Liver (tissue), 9 donors: Measurements from ENCODE around the gene ARPC4. TPM values are rescaled to one million over a fixed set of nuclear protein-coding genes. Genes with fewer than 3 reads are reported as not detected.
A peak's percentile ranks its signal among the peaks of the same experiment; 100 is the strongest.

ENCODE experiments used
- DNase-seq: peaks from one replicate; pipeline ENCODE4 v3.0.0-alpha.2; 2017; ENCODE audit warnings: low spot score
- H3K27ac ChIP-seq, 2 donors: one replicate each; pipeline ENCODE4 v1.7.0; 2013; ENCODE audit warnings: inconsistent platforms in 2 of 2, low read length in 2 of 2, control low read depth in 1 of 2, low read depth in 1 of 2, mild to moderate bottlenecking in 1 of 2
- H3K27me3 ChIP-seq, 4 donors: one replicate each; pipeline versions ENCODE4 v1.6.1 to v1.7.0; 2013; ENCODE audit warnings: low read length in 3 of 4, inconsistent platforms in 1 of 4, mild to moderate bottlenecking in 1 of 4, moderate library complexity in 1 of 4; ENCODE audit not compliant: control insufficient read depth in 4 of 4, insufficient read depth in 4 of 4
- H3K36me3 ChIP-seq, 4 donors: one replicate each; pipeline versions ENCODE4 v1.6.1 to v1.7.0; 2013; ENCODE audit warnings: low read length in 3 of 4, mild to moderate bottlenecking in 3 of 4, low read depth in 1 of 4, moderate library complexity in 1 of 4; ENCODE audit not compliant: control insufficient read depth in 4 of 4, insufficient read depth in 3 of 4
- H3K4me1 ChIP-seq, 4 donors: one replicate each; pipeline versions ENCODE4 v1.6.1 to v1.7.0; 2013; ENCODE audit warnings: low read length in 3 of 4, mild to moderate bottlenecking in 3 of 4, moderate library complexity in 1 of 4; ENCODE audit not compliant: control insufficient read depth in 4 of 4, insufficient read depth in 4 of 4
- H3K4me3 ChIP-seq, 3 donors: one replicate each; pipeline versions ENCODE4 v1.6.1 to v1.7.0; 2013; ENCODE audit warnings: low read length in 3 of 3, control low read depth in 1 of 3, low read depth in 1 of 3, mild to moderate bottlenecking in 1 of 3
- H3K9ac ChIP-seq, 2 donors: one replicate each; pipeline ENCODE4 v1.7.0; 2013; ENCODE audit warnings: low read length in 2 of 2, mild to moderate bottlenecking in 2 of 2, moderate library complexity in 2 of 2, control low read depth in 1 of 2, low read depth in 1 of 2
- H3K9me3 ChIP-seq, 4 donors: one replicate each; pipeline versions ENCODE4 v1.6.1 to v1.7.0; 2013; ENCODE audit warnings: low read length in 3 of 4; ENCODE audit not compliant: control insufficient read depth in 4 of 4
- CTCF ChIP-seq: fragments of 150-350 bp; IDR thresholded peaks from 2 replicates; pipeline ENCODE4 v1.5.1; 2017; ENCODE audit warnings: improper control_type of control experiment, low read depth, low read length; ENCODE audit not compliant: missing input control
- EGR1 ChIP-seq, 2 donors: IDR thresholded peaks; 2 replicates each; pipeline ENCODE4 v1.6.1; 2016 to 2018; ENCODE audit warnings: antibody characterized with exemption in 2 of 2, low read depth in 2 of 2
- FOXA1 ChIP-seq: IDR thresholded peaks from 2 replicates; pipeline ENCODE4 v1.6.1; 2016; ENCODE audit warnings: antibody characterized with exemption
- FOXA2 ChIP-seq: IDR thresholded peaks from 2 replicates; pipeline ENCODE4 v1.6.1; 2016; ENCODE audit warnings: antibody characterized with exemption
- GABPA ChIP-seq, 2 donors: IDR thresholded peaks in 1 of 2; conservative IDR thresholded peaks in 1 of 2; 2 replicates each; pipeline ENCODE4 v1.6.1; 2016; ENCODE audit warnings: antibody characterized with exemption in 2 of 2, mild to moderate bottlenecking in 1 of 2, moderate library complexity in 1 of 2
- HNF4A ChIP-seq, 2 donors: conservative IDR thresholded peaks; 2 replicates each; pipeline ENCODE4 v1.6.1; 2016; ENCODE audit warnings: antibody characterized with exemption in 2 of 2, mild to moderate bottlenecking in 2 of 2
- HNF4G ChIP-seq: IDR thresholded peaks from 2 replicates; pipeline ENCODE4 v1.6.1; 2016; ENCODE audit warnings: antibody characterized with exemption
- JUND ChIP-seq, 2 donors: IDR thresholded peaks; 2 replicates each; pipeline ENCODE4 v1.6.1; 2016; ENCODE audit warnings: antibody characterized with exemption in 2 of 2
- MAX ChIP-seq: IDR thresholded peaks from 2 replicates; pipeline ENCODE4 v1.6.1; 2016; ENCODE audit warnings: antibody characterized with exemption
- NR2F2 ChIP-seq: IDR thresholded peaks from 2 replicates; pipeline ENCODE4 v1.6.1; 2016; ENCODE audit warnings: antibody characterized with exemption
- RAD21 ChIP-seq, 2 donors: IDR thresholded peaks; 2 replicates each; pipeline ENCODE4 v1.6.1; 2016; ENCODE audit warnings: antibody characterized with exemption in 2 of 2, mild to moderate bottlenecking in 2 of 2
- REST ChIP-seq: IDR thresholded peaks from 2 replicates; pipeline ENCODE4 v1.6.1; 2016; ENCODE audit warnings: antibody characterized with exemption, mild to moderate bottlenecking
- RXRA ChIP-seq, 2 donors: IDR thresholded peaks; 2 replicates each; pipeline ENCODE4 v1.6.1; 2017 to 2018; ENCODE audit warnings: antibody characterized with exemption in 2 of 2, mild to moderate bottlenecking in 1 of 2
- SP1 ChIP-seq: IDR thresholded peaks from 2 replicates; pipeline ENCODE4 v1.6.1; 2018; ENCODE audit warnings: antibody characterized with exemption, mild to moderate bottlenecking
- TAF1 ChIP-seq: conservative IDR thresholded peaks from 2 replicates; pipeline ENCODE4 v1.6.1; 2016; ENCODE audit warnings: antibody characterized with exemption, mild to moderate bottlenecking
- YY1 ChIP-seq: IDR thresholded peaks from 2 replicates; pipeline ENCODE4 v1.6.1; 2016; ENCODE audit warnings: antibody characterized with exemption, mild to moderate bottlenecking
- ZBTB33 ChIP-seq: IDR thresholded peaks from 2 replicates; pipeline ENCODE4 v1.6.1; 2016; ENCODE audit warnings: antibody characterized with exemption
- WGBS: extraction: QIAGEN DNeasy Blood & Tissue Kit; methylation state at CpG from one replicate; pipeline ENCODE4 v1.1.7; 2013; 5-methylcytosine and 5-hydroxymethylcytosine counted together
- polyA plus RNA-seq, 2 donors: library from polyadenylated mRNA; stranded (reverse) in 1 of 2; unstranded in 1 of 2; fragments of 200-250 nt in 1 of 2; fragments of >200 nt in 1 of 2; fragmentation: Nextera tagmentation in 1 of 2; extraction: Ambion mirVana in 1 of 2; gene quantifications; one replicate each; pipeline versions ENCODE4 v1.2.1 to v1.2.3, GENCODE V29; 2013 to 2015
- total RNA-seq, 2 donors: library from RNA; depleted of rRNA; stranded (reverse); fragments of >200 nt; gene quantifications; one replicate each; pipeline ENCODE4 v1.2.3, GENCODE V29; 2014
- donor health status: healthy.
- donor health status: healthy.
- donor health status: healthy.
- donor health status: healthy.
- donor health status: healthy.

Gene ARPC4
- total and polyA plus RNA-seq, 4 donors: 22.1 to 53.6 (median 52.5) TPM

- Histone ChIP-seq H3K9ac (no peak overlapping the region), H3K9me3 (no peaks in the 10 kb centered on the region), H3K4me3 (no peak overlapping the region), H3K36me3 (peaks cover 10 to 36% (median 33%) of the 10 kb centered on the region in 4 donors), H3K27ac (peak overlapping the region in 1 of 2 donors; percentile 82), H3K4me1 (peaks cover 0 to 13% (median 7%) of the 10 kb centered on the region in 4 donors), H3K27me3 (no peaks in the 10 kb centered on the region)
- no peak for DNase-seq
- WGBS: 79% methylated on average over 7 of the region's 7 CpGs
- TF ChIP-seq RAD21 (IDR thresholded peaks at IDR 0.05) (peak in 1 of 2 donors; percentile 32), MAX (no peak)
Observed at GRCh38 chr3:9808345-9809037, 15.6 kb downstream of the ARPC4 start.

- whole genome bisulfite sequencing: 87% methylated on average over 4 of the region's 4 CpGs
- Histone ChIP-seq H3K4me1 (peaks cover 0 to 13% (median 7%) of the 10 kb centered on the region in 4 donors), H3K9me3 (no peaks in the 10 kb centered on the region), H3K36me3 (peaks cover 8 to 28% (median 25%) of the 10 kb centered on the region in 4 donors), H3K27ac (peak overlapping the region; percentile 80 to 82), H3K9ac (no peak overlapping the region), H3K4me3 (peak overlapping the region in 2 of 3 donors; percentile 72 to 74), H3K27me3 (no peaks in the 10 kb centered on the region)
- DNase-seq: no peak
- TF ChIP-seq RXRA (IDR thresholded peaks at IDR 0.05) (no peak), NR2F2 (no peak), MAX (no peak), REST (no peak), JUND (IDR thresholded peaks at IDR 0.05) (no peak), SP1 (no peak), YY1 (no peak), FOXA1 (no peak), HNF4A (conservative IDR thresholded peaks at IDR 0.05) (no peak), CTCF (no peak), TAF1 (no peak), GABPA (IDR thresholded peaks at IDR 0.05 in 1 of 2, conservative IDR thresholded peaks at IDR 0.05 in 1 of 2) (no peak), FOXA2 (no peak), EGR1 (IDR thresholded peaks at IDR 0.05; ENCODE audit: low read depth in 2 of 2) (no peak), HNF4G (no peak), RAD21 (IDR thresholded peaks at IDR 0.05) (no peak), ZBTB33 (no peak)
Observed at GRCh38 chr3:9809239-9809614, 16.3 kb downstream of the ARPC4 start.
